PC-9 (cell line): ENCODE results near the gene TAC3. TPM values are rescaled to one million over a fixed set of nuclear protein-coding genes. Genes with fewer than 3 reads are reported as not detected.

ENCODE experiments used
- BruUV-seq: library from RNA; stranded (reverse); fragments of 400-500 nt; replicated peaks from 2 replicates; lab custom pipeline; 2021; lab: Mats Ljungman, UMichigan
- CTCF ChIA-PET: fragments of 300-600 bp; sonication (Branson Sonifier 250); formaldehyde crosslinking; loops from one replicate; lab custom pipeline; 2022; ENCODE audit warnings: antibody characterized with exemption; lab: Charles Lee
- POLR2A ChIA-PET: fragments of 300-600 bp; sonication (Branson Sonifier 250); formaldehyde crosslinking; loops from one replicate; lab custom pipeline; 2022; ENCODE audit warnings: antibody characterized with exemption; ENCODE audit not compliant: unreplicated experiment; lab: Charles Lee
- DNase-seq, 2 experiments: peaks; one replicate each; pipeline versions ENCODE4 v3.0.0 to v3.0.0-alpha.2; 2015 to 2022; ENCODE audit warnings: mixed read lengths in 1 of 2
- H2AFZ ChIP-seq: fragments of 200-600 bp; sonication (generic); 2 replicates; pipeline ENCODE4 v1.8.1; 2017; ENCODE audit warnings: antibody characterized with exemption
- H3F3A ChIP-seq: fragments of 200-600 bp; sonication (generic); 2 replicates; pipeline ENCODE4 v1.8.1; 2017; ENCODE audit warnings: antibody characterized with exemption, mild to moderate bottlenecking, low read depth; ENCODE audit not compliant: insufficient read depth
- H3K27ac ChIP-seq: fragments of 200-600 bp; sonication (generic); 2 replicates; pipeline ENCODE4 v1.6.1; 2016; ENCODE audit warnings: mixed run types
- H3K27me3 ChIP-seq: fragments of 200-600 bp; sonication (generic); 2 replicates; pipeline ENCODE4 v1.6.1; 2016; ENCODE audit warnings: low read depth, mixed run types; ENCODE audit not compliant: insufficient read depth
- H3K36me3 ChIP-seq: fragments of 200-600 bp; sonication (generic); 2 replicates; pipeline ENCODE4 v1.6.1; 2016; ENCODE audit warnings: low read depth, mixed run types
- H3K4me1 ChIP-seq: fragments of 200-600 bp; sonication (generic); replicated peaks from 2 replicates; pipeline ENCODE4 v1.6.1; 2016; ENCODE audit warnings: mixed run types; ENCODE audit not compliant: insufficient read depth
- H3K4me2 ChIP-seq: fragments of 200-600 bp; sonication (generic); 2 replicates; pipeline ENCODE4 v1.6.1; 2017; ENCODE audit warnings: mixed run types
- H3K4me3 ChIP-seq: fragments of 200-600 bp; sonication (generic); 2 replicates; pipeline ENCODE4 v1.6.1; 2016; ENCODE audit warnings: mixed run types
- H3K79me2 ChIP-seq: fragments of 200-600 bp; sonication (generic); 2 replicates; pipeline ENCODE4 v1.6.1; 2017; ENCODE audit warnings: low read depth, mixed run types
- H3K9me2 ChIP-seq: fragments of 200-600 bp; sonication (generic); 2 replicates; pipeline ENCODE4 v1.8.1; 2017; ENCODE audit warnings: mild to moderate bottlenecking; ENCODE audit not compliant: insufficient read depth
- H3K9me3 ChIP-seq: fragments of 200-600 bp; sonication (generic); 2 replicates; pipeline ENCODE4 v1.8.1; 2016; ENCODE audit warnings: low read depth; ENCODE audit not compliant: insufficient read depth
- H4K20me1 ChIP-seq: fragments of 200-600 bp; sonication (generic); 2 replicates; pipeline ENCODE4 v1.8.1; 2017; ENCODE audit not compliant: insufficient read depth
- CTCF ChIP-seq: fragments of 200-600 bp; sonication (generic); conservative IDR thresholded peaks from 2 replicates; pipeline ENCODE4 v1.6.1; 2017; ENCODE audit warnings: mixed run types, antibody characterized with exemption, mild to moderate bottlenecking, moderate library complexity
- EZH2 ChIP-seq: fragments of 200-600 bp; sonication (generic); IDR thresholded peaks from 2 replicates; pipeline ENCODE4 v1.8.0; 2017; ENCODE audit warnings: antibody characterized with exemption, low read depth
- intact Hi-C: fragments of 100-400 bp; cut with micrococcal nuclease; formaldehyde crosslinking; loops from one replicate; pipeline ENCODE4 v1.10.0; 2022; ENCODE audit not compliant: unreplicated experiment
- total RNA-seq: library from RNA; stranded (reverse); gene quantifications from 2 replicates; pipeline ENCODE4 v1.2.3, GENCODE V29; 2021

TAC3 gene
- total RNA-seq, 1 experiment from 2014 or later = not detected

GRCh38 chr12:57005980-57006808 is 10.1 kb downstream of the TAC3 start, which contains the start of gene ZBTB39:
Gene ZBTB39 (minus strand): TSS chr12:57006546. CDS start chr12:57004917, 1,629 bp downstream.
- intact Hi-C loops = loop anchor here (1.0 to 10.0 kb wide), 4 partner anchors 170 to 889 kb away; partner anchors contain the start of genes BAZ2A, RPL41 and ZC3H10
- Histone ChIP-seq H3F3A (peaks cover under 1% of the 10 kb centered on the region; the same call in 1 of the 2 replicates), H3K4me1 (peaks cover 11% of the 10 kb centered on the region), H2AFZ (peak within 1 kb of the TSS; percentile 60), H4K20me1 (peaks cover 8% of the 10 kb centered on the region; the same call in 1 of the 2 replicates), H3K27ac (no peak within 1 kb of the TSS), H3K27me3 (no peaks in the 10 kb centered on the region), H3K9me3 (no peaks in the 10 kb centered on the region), H3K79me2 (peaks cover 22% of the 10 kb centered on the region), H3K4me3 (peak within 1 kb of the TSS; percentile 62), H3K36me3 (0 out of 2 replicates have a peak, but pooled peaks cover 8% of the 10 kb centered on the region), H3K9me2 (no peaks in the 10 kb centered on the region), H3K4me2 (peak within 1 kb of the TSS; percentile 84)
- ChIA-PET CTCF (interaction anchor here (0.6 to 0.7 kb wide), 3 partner anchors 281 to 402 kb away, joined by 4 to 10 read pairs (median 5); no protein-coding TSS in a partner anchor), POLR2A (interaction anchor here (0.5 kb wide), 1 partner anchor 73 kb away, joined by 4 read pairs; no protein-coding TSS in a partner anchor)
- TF ChIP-seq EZH2 (no peak), CTCF (peak; percentile 68; the same call in 1 of the 2 replicates)
- DNase-seq = peak in 1 of 2 experiments; percentile 70
- BruUV-seq = no TSS peak

GRCh38 chr12:57004651-57005050 is 11.7 kb downstream of the TAC3 start:
- Histone ChIP-seq H3K36me3 (0 out of 2 replicates have a peak, but pooled peaks cover 8% of the 10 kb centered on the region), H3K27ac (no peak overlapping the region), H3K79me2 (peaks cover 27% of the 10 kb centered on the region), H3K9me3 (no peaks in the 10 kb centered on the region), H3K9me2 (no peaks in the 10 kb centered on the region), H3K4me2 (peak overlapping the region; percentile 84), H4K20me1 (peaks cover 11% of the 10 kb centered on the region; the same call in 1 of the 2 replicates), H2AFZ (no peak overlapping the region), H3K4me3 (no peak overlapping the region), H3K27me3 (no peaks in the 10 kb centered on the region), H3F3A (peaks cover 6% of the 10 kb centered on the region; the same call in 1 of the 2 replicates), H3K4me1 (peaks cover 11% of the 10 kb centered on the region)
- ChIA-PET CTCF (no interaction called here), POLR2A (no interaction called here)
- intact Hi-C loops = loop anchor here (5.0 to 10.0 kb wide), 3 partner anchors 370 to 887 kb away; partner anchors contain the start of genes BAZ2A, RPL41 and ZC3H10
- no peak for DNase-seq
- BruUV-seq = no TSS peak
- TF ChIP-seq EZH2 (no peak), CTCF (no peak)

GRCh38 chr12:57003395-57003794 is 12.9 kb downstream of the TAC3 start:
- Histone ChIP-seq H3K79me2 (peaks cover 27% of the 10 kb centered on the region), H3K27me3 (no peaks in the 10 kb centered on the region), H3K36me3 (0 out of 2 replicates have a peak, but pooled peaks cover 8% of the 10 kb centered on the region), H3K4me1 (peaks cover 11% of the 10 kb centered on the region), H3K9me3 (no peaks in the 10 kb centered on the region), H3K9me2 (no peaks in the 10 kb centered on the region), H3K27ac (no peak overlapping the region), H3K4me2 (no peak overlapping the region), H4K20me1 (peaks cover 11% of the 10 kb centered on the region; the same call in 1 of the 2 replicates), H3K4me3 (no peak overlapping the region), H2AFZ (no peak overlapping the region), H3F3A (peaks cover 6% of the 10 kb centered on the region; the same call in 1 of the 2 replicates)
- intact Hi-C loops = loop anchor here (10.0 kb wide), 2 partner anchors 369 to 489 kb away; partner anchors contain the start of gene BAZ2A
- TF ChIP-seq CTCF (no peak), EZH2 (no peak)
- POLR2A ChIA-PET = interaction anchor here (0.6 kb wide), 1 partner anchor 76 kb away, joined by 4 read pairs; the partner anchor contains the start of gene NEMP1
- no TSS peak for BruUV-seq
- CTCF ChIA-PET = interaction anchor here (0.6 kb wide), 2 partner anchors 13 to 14 kb away, joined by 3 read pairs; partner anchors contain the start of gene TAC3
- DNase-seq = no peak
